ENCODE results near the gene FAAP20. TPM values are rescaled to one million over a fixed set of nuclear protein-coding genes. Genes with fewer than 3 reads are reported as not detected.

FAAP20 gene
- total RNA-seq, 2 donors from 2014 or later, result 43.4 to 61.8 TPM

DNA sequence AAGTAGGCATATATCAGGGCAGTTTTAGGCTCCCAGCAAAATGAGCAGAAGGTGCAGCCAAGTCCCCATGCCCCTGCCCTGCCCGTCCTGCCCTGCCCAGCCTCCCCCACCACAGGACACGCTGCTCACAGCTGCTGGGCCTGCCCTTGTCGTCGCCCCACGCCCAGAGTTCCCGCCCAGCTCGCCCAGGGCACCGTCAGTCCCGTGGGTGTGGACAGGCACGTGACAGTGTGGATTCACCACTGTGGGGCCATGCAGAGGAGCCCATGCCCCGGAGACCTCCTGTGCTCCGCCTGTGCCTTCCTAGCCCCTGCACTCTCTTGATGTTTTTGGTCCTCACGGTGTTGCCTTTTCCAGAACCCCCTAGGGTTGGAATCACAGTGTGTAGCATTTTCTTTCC is 7.0 kb downstream of the FAAP20 start:
- Mint-ChIP-seq H3K4me1 (ENCODE audit: low read depth in 2 of 2) (peaks cover 0 to 15% of the 10 kb centered on the region in 2 donors), H3K36me3 (no peaks in the 10 kb centered on the region), H3K9me3 (no peaks in the 10 kb centered on the region), H3K27me3 (no peaks in the 10 kb centered on the region), H3K27ac (no peak overlapping the region), H3K4me3 (no peak overlapping the region)
- ATAC-seq, result no peak
- DNase-seq (ENCODE audit: low spot score), result no peak

GRCh38 chr1:2186901-2187300 is 7.7 kb downstream of the FAAP20 start:
- Mint-ChIP-seq H3K36me3 (no peaks in the 10 kb centered on the region), H3K4me3 (no peak overlapping the region), H3K27me3 (no peaks in the 10 kb centered on the region), H3K4me1 (ENCODE audit: low read depth in 2 of 2) (peaks cover 0 to 16% of the 10 kb centered on the region in 2 donors), H3K9me3 (no peaks in the 10 kb centered on the region), H3K27ac (no peak overlapping the region)
- DNase-seq (ENCODE audit: low spot score) (no peak), ATAC-seq (no peak)

DNA sequence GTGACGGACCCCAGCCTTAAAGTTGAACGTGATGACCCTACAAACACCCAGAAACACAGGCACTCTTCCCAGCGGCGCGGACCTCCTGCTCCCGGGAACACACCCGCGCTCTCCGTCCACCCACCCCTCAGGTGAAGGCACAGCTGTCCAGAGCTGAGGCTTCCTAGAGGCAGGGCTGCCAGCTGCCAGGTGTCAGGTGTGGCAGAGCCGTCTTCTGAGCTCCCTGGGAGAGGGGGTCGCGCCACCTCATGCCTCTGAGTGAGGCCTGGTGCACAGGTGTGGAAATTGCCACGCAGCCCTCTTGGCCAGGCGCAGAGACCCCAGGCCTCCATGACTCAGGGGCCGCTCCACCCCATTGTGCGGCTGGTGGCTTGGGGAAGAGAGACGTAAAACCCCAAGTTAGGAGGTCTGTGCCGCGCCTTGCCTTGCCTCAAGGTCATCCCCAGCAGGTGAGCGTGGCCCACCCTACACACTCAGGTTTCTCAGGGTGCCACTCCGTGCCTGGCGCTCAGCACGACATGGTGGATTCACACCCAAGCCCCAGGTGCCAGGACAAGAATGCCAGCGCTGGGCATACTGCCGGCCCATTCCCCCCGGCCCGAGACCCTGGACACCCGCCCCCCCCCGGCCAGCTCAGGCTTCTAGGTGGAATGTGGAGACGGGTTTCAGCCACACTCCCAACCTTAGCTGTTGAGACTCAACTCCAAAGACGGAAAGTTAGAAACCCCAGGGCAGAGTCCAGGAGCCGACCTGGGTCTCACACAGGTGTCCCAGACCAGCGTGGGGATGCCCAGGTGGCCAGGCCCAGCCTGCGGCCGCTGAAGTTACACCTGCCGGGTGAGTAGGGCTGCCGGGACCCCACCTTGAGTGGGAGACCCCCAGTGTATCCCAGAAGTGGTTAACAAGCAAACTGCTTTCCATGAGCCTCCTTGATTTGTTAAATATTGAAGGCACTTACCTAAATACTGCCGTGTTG is 8.4 kb downstream of the FAAP20 start:
- Mint-ChIP-seq H3K36me3 (no peaks in the 10 kb centered on the region), H3K27me3 (no peaks in the 10 kb centered on the region), H3K4me3 (no peak overlapping the region), H3K4me1 (ENCODE audit: low read depth in 2 of 2) (peaks cover 0 to 14% of the 10 kb centered on the region in 2 donors), H3K27ac (no peak overlapping the region), H3K9me3 (no peaks in the 10 kb centered on the region)
- DNase-seq (ENCODE audit: low spot score) (no peak), ATAC-seq (no peak)

GRCh38 chr1:2184934-2185333 is 9.6 kb downstream of the FAAP20 start:
- no peaks in the 10 kb centered on the region for H3K27me3 Mint-ChIP-seq
- no peaks in the 10 kb centered on the region for H3K9me3 Mint-ChIP-seq
- no peak overlapping the region for H3K4me3 Mint-ChIP-seq
- H3K36me3 Mint-ChIP-seq, result no peaks in the 10 kb centered on the region
- DNase-seq (ENCODE audit: low spot score) (no peak), ATAC-seq (no peak)
- peaks cover 0 to 12% of the 10 kb centered on the region in 2 donors for H3K4me1 Mint-ChIP-seq (ENCODE audit: low read depth in 2 of 2)
- no peak overlapping the region for H3K27ac Mint-ChIP-seq

- ATAC-seq (no peak), DNase-seq (ENCODE audit: low spot score) (no peak)
- Mint-ChIP-seq H3K4me3 (no peak overlapping the region), H3K4me1 (ENCODE audit: low read depth in 2 of 2) (peaks cover 0 to 13% of the 10 kb centered on the region in 2 donors), H3K9me3 (no peaks in the 10 kb centered on the region), H3K36me3 (no peaks in the 10 kb centered on the region), H3K27me3 (no peaks in the 10 kb centered on the region), H3K27ac (no peak overlapping the region)
Measured at GRCh38 chr1:2184531-2184930, 10.0 kb downstream of the FAAP20 start.

DNA sequence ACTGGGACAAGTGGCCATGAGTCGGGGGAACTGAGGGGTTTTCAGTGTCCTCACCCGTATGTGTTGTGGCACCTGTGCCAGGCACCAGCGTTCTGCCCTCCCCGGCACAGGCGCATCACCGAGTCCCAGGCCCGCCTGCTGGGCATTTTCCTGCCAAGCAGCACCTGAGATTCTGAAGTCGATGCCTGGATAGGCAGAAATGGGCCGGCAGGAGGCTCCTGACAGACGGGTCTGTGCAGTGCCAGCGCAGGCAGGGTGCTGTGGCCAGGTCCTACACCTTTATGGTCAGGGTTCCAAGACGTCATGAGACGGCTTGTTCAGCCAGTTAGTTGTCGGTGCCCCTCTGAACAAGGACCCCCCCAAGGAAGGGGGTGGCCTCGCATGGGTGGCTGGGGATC is 10.6 kb downstream of the FAAP20 start:
- Mint-ChIP-seq H3K27me3 (no peaks in the 10 kb centered on the region), H3K36me3 (no peaks in the 10 kb centered on the region), H3K4me3 (no peak overlapping the region), H3K27ac (no peak overlapping the region), H3K9me3 (no peaks in the 10 kb centered on the region), H3K4me1 (ENCODE audit: low read depth in 2 of 2) (peaks cover 0 to 11% of the 10 kb centered on the region in 2 donors)
- DNase-seq (ENCODE audit: low spot score) (no peak), ATAC-seq (no peak)

DNA sequence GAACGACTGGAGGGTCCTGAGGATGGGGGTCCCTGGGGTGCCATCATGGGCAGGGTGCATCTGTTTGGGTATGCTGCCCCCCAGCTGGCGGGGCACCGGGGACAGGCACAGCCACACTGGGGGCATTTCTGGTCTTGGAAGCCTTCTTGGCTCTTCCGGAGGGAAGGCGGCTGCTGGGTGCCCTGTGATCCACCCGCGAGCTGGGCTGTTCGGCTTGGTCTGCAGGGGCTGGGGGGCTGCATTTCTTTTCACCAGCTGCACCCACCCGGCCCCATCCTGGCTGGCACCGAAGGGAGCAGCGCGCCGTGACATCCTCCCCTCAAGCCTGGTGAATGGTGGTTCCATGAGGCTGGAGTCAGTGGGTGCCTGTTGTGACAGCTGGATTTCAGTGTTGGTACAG is 12.2 kb downstream of the FAAP20 start:
- Mint-ChIP-seq H3K27me3 (no peaks in the 10 kb centered on the region), H3K36me3 (no peaks in the 10 kb centered on the region), H3K9me3 (no peaks in the 10 kb centered on the region), H3K4me1 (ENCODE audit: low read depth in 2 of 2) (peaks cover 0 to 11% of the 10 kb centered on the region in 2 donors), H3K4me3 (no peak overlapping the region), H3K27ac (no peak overlapping the region)
- ATAC-seq (no peak), DNase-seq (ENCODE audit: low spot score) (no peak)

DNA sequence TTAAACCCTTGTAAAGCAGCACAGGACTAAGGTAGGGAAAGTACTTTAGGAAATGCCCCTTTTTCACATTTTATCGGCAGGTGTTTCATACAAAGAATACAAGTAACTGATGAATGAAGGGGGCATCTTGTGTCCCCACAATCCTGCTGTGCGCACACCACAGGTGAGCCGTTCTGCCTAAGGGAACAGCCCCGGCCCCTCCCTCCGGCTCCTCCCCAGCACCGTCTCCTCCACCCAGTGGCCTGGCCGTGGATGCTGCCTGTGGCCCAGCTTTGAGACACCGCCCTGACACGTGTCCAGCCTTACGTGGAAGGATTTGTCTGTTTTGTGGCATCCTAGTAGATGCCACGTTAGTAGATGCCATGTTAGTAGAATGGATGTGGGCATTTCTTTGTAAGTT is 12.8 kb downstream of the FAAP20 start:
- peaks cover 0 to 11% of the 10 kb centered on the region in 2 donors for H3K4me1 Mint-ChIP-seq (ENCODE audit: low read depth in 2 of 2)

DNA sequence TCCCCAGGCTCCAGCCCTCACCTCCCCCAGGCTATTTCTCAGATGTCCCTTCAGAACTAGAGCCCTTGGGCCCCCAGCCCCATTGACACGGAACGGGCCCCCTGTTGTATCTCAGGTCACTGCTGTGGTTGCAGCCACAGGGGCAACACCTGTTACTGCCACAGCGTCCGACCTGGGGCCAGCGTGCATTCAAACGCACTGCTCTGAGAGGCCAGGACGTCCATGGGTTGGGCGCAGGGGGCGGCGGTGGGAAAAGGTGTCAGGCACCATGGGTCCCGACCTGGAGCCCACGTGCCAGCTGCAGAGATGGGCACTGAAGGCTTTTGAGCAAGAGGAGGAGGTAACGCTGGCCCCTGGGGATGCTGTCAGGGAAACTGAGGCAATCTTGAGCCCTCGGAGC is 13.3 kb downstream of the FAAP20 start:
- Mint-ChIP-seq H3K27ac (no peak overlapping the region), H3K27me3 (no peaks in the 10 kb centered on the region), H3K4me3 (no peak overlapping the region), H3K9me3 (no peaks in the 10 kb centered on the region), H3K4me1 (ENCODE audit: low read depth in 2 of 2) (peaks cover 0 to 11% of the 10 kb centered on the region in 2 donors), H3K36me3 (no peaks in the 10 kb centered on the region)
- no peak for DNase-seq (ENCODE audit: low spot score)
- ATAC-seq, result no peak

More for the DNA sequence above, 12.8 kb downstream of the FAAP20 start:
- H3K4me3 Mint-ChIP-seq, result no peak overlapping the region
- H3K9me3 Mint-ChIP-seq, result no peaks in the 10 kb centered on the region
- DNase-seq (ENCODE audit: low spot score) (no peak), ATAC-seq (no peak)
- H3K36me3 Mint-ChIP-seq, result no peaks in the 10 kb centered on the region
- no peak overlapping the region for H3K27ac Mint-ChIP-seq
- H3K27me3 Mint-ChIP-seq, result no peaks in the 10 kb centered on the region

GRCh38 chr1:2180297-2181245 is 14.0 kb downstream of the FAAP20 start:
- no peaks in the 10 kb centered on the region for H3K27me3 Mint-ChIP-seq
- DNase-seq (ENCODE audit: low spot score), result no peak
- no peaks in the 10 kb centered on the region for H3K9me3 Mint-ChIP-seq
- no peak for ATAC-seq
- H3K4me1 Mint-ChIP-seq (ENCODE audit: low read depth in 2 of 2), result peaks cover 0 to 11% of the 10 kb centered on the region in 2 donors
- H3K27ac Mint-ChIP-seq, result no peak overlapping the region
- no peak overlapping the region for H3K4me3 Mint-ChIP-seq
- H3K36me3 Mint-ChIP-seq, result no peaks in the 10 kb centered on the region

DNA sequence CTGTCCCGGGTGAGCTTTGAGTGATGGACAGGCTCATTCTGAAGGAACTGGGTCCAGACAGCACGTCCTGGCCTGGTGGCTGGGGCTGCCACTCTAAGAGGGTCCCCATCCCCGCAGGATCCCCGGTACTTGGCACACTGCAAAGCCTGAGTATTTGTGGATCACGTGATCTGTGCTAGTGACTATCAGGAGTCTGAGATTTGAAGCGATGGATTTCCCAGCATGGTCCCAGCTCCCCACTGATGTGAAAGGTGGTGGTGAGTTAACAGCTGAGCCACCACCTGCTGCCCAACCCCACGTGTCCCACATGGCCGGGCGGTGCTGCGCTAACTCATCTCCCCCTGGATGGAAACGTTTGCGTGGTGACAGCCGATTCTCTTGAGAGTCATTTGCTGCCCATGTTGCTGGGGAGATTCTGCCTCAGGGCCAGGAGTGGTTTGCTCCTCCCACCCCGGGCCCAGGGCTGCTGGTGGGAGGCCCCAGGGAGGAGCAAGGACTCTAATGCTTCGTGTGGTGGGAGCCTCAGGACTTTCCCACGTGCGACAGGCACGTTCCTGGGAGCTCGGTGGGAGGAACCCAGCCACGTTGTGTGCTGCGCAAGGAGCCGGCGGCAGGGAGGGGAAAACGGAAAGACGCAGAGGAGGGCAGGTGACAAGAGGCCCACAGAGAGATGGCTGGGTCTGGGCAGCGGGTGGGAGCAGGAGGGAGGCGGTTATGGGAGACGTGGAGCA is 15.1 kb downstream of the FAAP20 start:
- Mint-ChIP-seq H3K27ac (no peak overlapping the region), H3K4me3 (no peak overlapping the region), H3K4me1 (ENCODE audit: low read depth in 2 of 2) (peaks cover 0 to 11% of the 10 kb centered on the region in 2 donors), H3K27me3 (no peaks in the 10 kb centered on the region), H3K9me3 (no peaks in the 10 kb centered on the region), H3K36me3 (no peaks in the 10 kb centered on the region)
- no peak for ATAC-seq
- no peak for DNase-seq (ENCODE audit: low spot score)

DNA sequence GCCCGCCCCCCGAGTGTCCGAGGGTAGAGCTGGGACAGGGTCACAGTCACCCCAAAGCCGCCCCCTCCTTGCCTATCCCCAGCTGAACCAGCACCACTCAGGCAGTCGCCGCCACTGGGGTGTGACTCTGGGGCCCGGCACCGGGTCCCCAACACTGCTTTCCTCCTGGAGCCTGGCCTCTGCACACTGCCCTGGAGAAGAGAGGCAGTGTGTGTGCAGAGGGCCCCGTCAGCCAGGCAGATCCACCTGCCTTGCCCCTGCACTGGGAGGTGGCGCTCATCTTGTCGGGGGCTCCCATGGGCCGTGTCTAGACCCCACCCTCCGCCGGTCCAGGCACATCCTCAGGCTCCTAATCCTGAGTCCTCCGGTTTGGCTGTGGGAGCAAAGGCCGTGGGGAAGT is 15.7 kb downstream of the FAAP20 start:
- Mint-ChIP-seq H3K27me3 (no peaks in the 10 kb centered on the region), H3K36me3 (no peaks in the 10 kb centered on the region), H3K9me3 (no peaks in the 10 kb centered on the region), H3K4me3 (no peak overlapping the region), H3K27ac (no peak overlapping the region), H3K4me1 (ENCODE audit: low read depth in 2 of 2) (peaks cover 0 to 11% of the 10 kb centered on the region in 2 donors)
- ATAC-seq, result no peak
- DNase-seq (ENCODE audit: low spot score), result no peak

DNA sequence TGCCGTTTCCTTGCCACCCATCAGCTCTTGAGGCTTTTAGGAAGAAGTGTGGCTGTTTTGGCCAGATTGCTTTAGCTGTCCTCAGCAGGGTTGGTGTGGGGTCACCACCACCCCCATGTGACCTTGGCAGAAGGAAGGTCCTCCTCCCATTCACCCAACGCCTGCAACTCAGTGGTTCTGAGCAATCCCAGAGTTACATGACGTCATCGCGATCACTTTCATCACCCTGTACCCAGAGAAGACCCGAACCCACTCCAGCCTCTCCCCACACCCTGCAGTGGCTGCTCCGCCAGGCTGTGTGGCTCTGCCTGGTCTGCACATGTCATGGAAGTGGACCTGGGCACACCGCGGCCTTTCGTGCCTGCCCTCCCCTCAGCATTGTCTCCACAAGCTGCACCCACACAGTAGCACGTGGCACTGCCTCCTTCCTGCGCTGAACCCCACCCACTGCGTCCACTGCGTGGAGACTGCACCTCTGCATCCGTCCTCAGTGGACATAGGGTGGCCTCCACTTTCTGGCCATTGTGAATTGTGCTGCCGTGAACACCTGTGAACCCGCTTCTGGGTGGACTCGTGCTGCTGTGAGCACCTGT is 16.5 kb downstream of the FAAP20 start:
- no peak for DNase-seq (ENCODE audit: low spot score)
- no peak for ATAC-seq
- H3K4me1 Mint-ChIP-seq (ENCODE audit: low read depth in 2 of 2), result peaks cover 0 to 6% of the 10 kb centered on the region in 2 donors
- no peaks in the 10 kb centered on the region for H3K27me3 Mint-ChIP-seq
- no peaks in the 10 kb centered on the region for H3K9me3 Mint-ChIP-seq
- no peak overlapping the region for H3K27ac Mint-ChIP-seq
- H3K36me3 Mint-ChIP-seq, result no peaks in the 10 kb centered on the region
- H3K4me3 Mint-ChIP-seq, result no peak overlapping the region

Data from natural killer cell treated with Interleukin-12 subunit alpha and Interleukin-12 subunit beta and Interleukin-15 and Interleukin-18, amount 100 ng/mL, for 72 hours (primary cell).